Spinal cord (tissue), 10 donors: Measurements from ENCODE around the gene PDE6A. TPM values are rescaled to one million over a fixed set of nuclear protein-coding genes. Genes with fewer than 3 reads are reported as not detected.
"Not testable (repeated sequence)": the region's sequence is repeated elsewhere in the genome, so short reads cannot be mapped to it uniquely, and the experiment has no call there.

Experiments
- DNase-seq, 6 donors: peaks; one replicate each; pipeline versions ENCODE4 v3.0.0 to v3.0.0-alpha.2; 2013 to 2015; ENCODE audit warnings: low spot score in 6 of 6, low read depth in 4 of 6
- H3K27ac ChIP-seq: one replicate; pipeline ENCODE4 v1.5.1; 2013; ENCODE audit warnings: low read depth, low read length, control low read depth
- H3K27me3 ChIP-seq: one replicate; pipeline ENCODE4 v1.6.1; 2013; ENCODE audit warnings: low read length; ENCODE audit not compliant: control insufficient read depth, insufficient read depth
- H3K36me3 ChIP-seq: one replicate; pipeline ENCODE4 v1.6.1; 2013; ENCODE audit warnings: low read length; ENCODE audit not compliant: control insufficient read depth, insufficient read depth
- H3K4me1 ChIP-seq: one replicate; pipeline ENCODE4 v1.6.1; 2013; ENCODE audit warnings: low read length; ENCODE audit not compliant: control insufficient read depth, insufficient read depth
- H3K4me3 ChIP-seq: one replicate; pipeline ENCODE4 v1.5.1; 2013; ENCODE audit warnings: low read depth, low read length, control low read depth
- H3K9me3 ChIP-seq: one replicate; pipeline ENCODE4 v1.6.1; 2013; ENCODE audit warnings: low read length; ENCODE audit not compliant: control insufficient read depth, insufficient read depth
- WGBS: methylation state at CpG from one replicate; pipeline ENCODE4 v1.1.5; 2013; ENCODE audit warnings: missing lambda C conversion rate; ENCODE audit not compliant: insufficient coverage; 5-methylcytosine and 5-hydroxymethylcytosine counted together
- polyA plus RNA-seq, 2 donors: library from polyadenylated mRNA; unstranded; fragments of 120-200 nt; gene quantifications; one replicate each; pipeline ENCODE4 v1.2.1, GENCODE V29; 2013; ENCODE audit not compliant: insufficient read length in 2 of 2
- total RNA-seq, 2 donors: library from RNA; depleted of rRNA in 1 of 2; stranded (reverse); fragments of 120-200 nt in 1 of 2; fragments of >200 nt in 1 of 2; gene quantifications; one replicate each; pipeline versions ENCODE4 v1.2.3 to v1.2.4, GENCODE V29; 2013 to 2014
- donor health status: healthy.

The PDE6A gene
- total and polyA plus RNA-seq, 4 donors, result 0.06 to 0.44 (median 0.17) TPM

- WGBS, result 70% methylated on average over 1 of the region's 6 CpGs
- Histone ChIP-seq H3K9me3 (no peaks in the 10 kb centered on the region), H3K27ac (no peak overlapping the region), H3K36me3 (no peaks in the 10 kb centered on the region), H3K4me1 (peaks cover 3% of the 10 kb centered on the region), H3K4me3 (no peak overlapping the region), H3K27me3 (no peaks in the 10 kb centered on the region)
- no peak for DNase-seq
These were observed 10.2 kb upstream of the PDE6A start for GRCh38 chr5:149954798-149955197.

GRCh38 chr5:149953436-149954121 lies 9.0 kb upstream of the PDE6A start:
- 83% methylated on average over 7 of the region's 9 CpGs for WGBS
- H3K4me3 ChIP-seq, result no peak overlapping the region

GRCh38 chr5:149951138-149951749 lies 6.7 kb upstream of the PDE6A start:
- no peak overlapping the region for H3K27ac ChIP-seq
- H3K9me3 ChIP-seq, result no peaks in the 10 kb centered on the region
- 72% methylated on average over 4 of the region's 6 CpGs for WGBS
- H3K4me1 ChIP-seq, result no peaks in the 10 kb centered on the region
- no peaks in the 10 kb centered on the region for H3K36me3 ChIP-seq
- H3K27me3 ChIP-seq, result no peaks in the 10 kb centered on the region
- no peak overlapping the region for H3K4me3 ChIP-seq
- DNase-seq, result no peak

More at GRCh38 chr5:149953436-149954121, 9.0 kb upstream of the PDE6A start:
- no peaks in the 10 kb centered on the region for H3K36me3 ChIP-seq
- H3K4me1 ChIP-seq, result no peaks in the 10 kb centered on the region
- H3K27ac ChIP-seq, result no peak overlapping the region
- H3K27me3 ChIP-seq, result no peaks in the 10 kb centered on the region
- no peak for DNase-seq
- H3K9me3 ChIP-seq, result no peaks in the 10 kb centered on the region

- DNase-seq, result no peak
- Histone ChIP-seq H3K4me3 (no peak overlapping the region), H3K36me3 (no peaks in the 10 kb centered on the region), H3K9me3 (no peaks in the 10 kb centered on the region), H3K27ac (no peak overlapping the region), H3K27me3 (no peaks in the 10 kb centered on the region), H3K4me1 (no peaks in the 10 kb centered on the region)
- 86% methylated on average over 2 of the region's 5 CpGs for WGBS
These were observed 4.4 kb upstream of the PDE6A start for GRCh38 chr5:149948993-149949392.

DNA sequence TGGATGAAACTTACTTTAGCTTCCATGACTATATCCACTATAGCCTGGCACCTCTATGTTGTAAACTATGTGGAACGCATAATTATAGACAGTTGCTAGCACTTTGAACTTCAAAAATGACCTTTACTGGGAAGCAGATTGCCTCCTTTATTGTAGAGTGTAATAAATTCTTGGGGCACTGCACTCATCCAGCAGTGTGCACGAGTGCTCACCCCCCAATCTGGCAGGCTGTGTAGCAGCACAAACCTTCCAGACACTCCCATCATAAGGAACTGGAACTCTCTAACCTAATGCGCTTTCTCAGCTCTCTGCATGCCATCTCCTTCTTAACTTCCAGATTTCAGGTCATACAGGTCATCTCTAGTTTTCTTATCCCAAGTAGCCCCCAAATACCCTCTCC lies 1.5 kb upstream of the PDE6A start:
- H3K36me3 ChIP-seq, result no peaks in the 10 kb centered on the region
- H3K27me3 ChIP-seq, result no peaks in the 10 kb centered on the region
- no peaks in the 10 kb centered on the region for H3K9me3 ChIP-seq
- no peak overlapping the region for H3K27ac ChIP-seq
- peaks cover under 1% of the 10 kb centered on the region for H3K4me1 ChIP-seq
- WGBS, result 64% methylated on average over 2 of the region's 3 CpGs
- no peak overlapping the region for H3K4me3 ChIP-seq
- DNase-seq, result no peak

GRCh38 chr5:149943177-149943949 lies 1.2 kb downstream of the PDE6A start:
- 100% methylated on average over 1 of the region's 6 CpGs for WGBS
- H3K36me3 ChIP-seq, H3K27me3 ChIP-seq, H3K9me3 ChIP-seq, H3K4me3 ChIP-seq, H3K27ac ChIP-seq, DNase-seq, H3K4me1 ChIP-seq: not testable (repeated sequence)

DNA sequence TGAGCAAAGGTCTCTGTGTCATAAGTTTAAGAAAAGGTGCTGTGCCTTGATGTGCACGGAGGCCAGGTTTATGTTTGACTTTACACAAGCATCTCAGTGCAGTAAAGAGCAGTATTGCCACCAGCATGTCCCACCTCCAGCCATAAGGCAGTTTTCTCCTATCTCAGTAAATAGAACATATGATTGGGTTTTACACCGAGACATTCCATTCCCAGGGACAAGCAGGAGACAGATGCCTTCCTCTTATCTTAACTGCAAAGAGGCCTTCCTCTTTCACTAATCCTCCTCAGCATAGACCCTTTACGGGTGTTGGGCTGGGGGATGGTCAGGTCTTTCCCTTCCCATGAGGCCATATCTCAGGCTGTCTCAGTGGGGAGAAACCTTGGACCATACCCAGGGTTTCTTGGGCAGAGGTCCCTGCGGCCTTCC lies 1.8 kb downstream of the PDE6A start:
- H3K4me1 ChIP-seq, DNase-seq, H3K9me3 ChIP-seq, H3K27ac ChIP-seq, H3K27me3 ChIP-seq, H3K4me3 ChIP-seq, H3K36me3 ChIP-seq: not testable (repeated sequence)
- 40% methylated on average over 1 of the region's 4 CpGs for WGBS

DNA sequence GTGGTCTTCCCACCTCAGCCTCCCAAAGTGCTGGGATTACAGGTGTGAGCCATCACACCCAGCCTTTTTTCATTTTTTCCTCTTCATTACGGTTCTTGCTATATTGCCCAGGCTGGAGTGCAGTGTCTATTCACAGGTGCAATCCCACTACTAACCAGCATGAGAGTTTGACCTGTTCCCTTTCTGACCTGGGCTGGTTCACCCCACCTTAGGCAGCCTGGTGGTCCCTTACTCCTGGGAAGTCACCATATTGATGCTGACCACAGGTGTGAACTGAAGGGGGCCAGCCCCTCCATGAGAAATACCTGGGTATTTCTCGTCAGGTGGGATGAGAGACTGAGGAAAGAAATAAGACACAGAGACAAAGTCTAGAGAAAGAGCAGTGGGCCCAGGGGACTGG lies 2.4 kb downstream of the PDE6A start:
- no peak for DNase-seq
- Histone ChIP-seq H3K4me1 (peaks cover 5% of the 10 kb centered on the region), H3K9me3 (no peaks in the 10 kb centered on the region), H3K27ac (no peak overlapping the region), H3K4me3 (no peak overlapping the region), H3K36me3 (no peaks in the 10 kb centered on the region), H3K27me3 (no peaks in the 10 kb centered on the region)
- WGBS, result 100% methylated on average over 2 of the region's 2 CpGs

DNA sequence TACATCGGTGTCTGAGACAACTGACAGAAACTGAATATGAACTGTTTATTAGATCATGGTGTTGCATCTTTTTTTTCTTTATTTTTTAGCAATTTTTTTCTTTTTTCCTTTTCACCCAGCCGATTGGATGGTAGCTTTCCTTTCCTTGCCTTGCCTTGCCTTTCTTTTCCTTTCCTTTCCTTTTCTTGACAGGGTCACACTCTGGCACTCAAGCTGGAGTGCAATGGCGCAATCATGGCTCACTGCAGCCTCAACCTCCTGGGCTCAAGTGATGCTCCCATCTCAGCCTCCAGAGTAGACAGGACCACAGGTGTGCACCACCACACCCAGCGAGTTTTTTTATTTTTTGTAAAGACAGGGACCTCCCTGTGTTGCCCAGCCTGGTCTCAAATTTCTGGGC lies 2.8 kb downstream of the PDE6A start:
- Histone ChIP-seq H3K27ac (no peak overlapping the region), H3K36me3 (no peaks in the 10 kb centered on the region), H3K4me1 (peaks cover 5% of the 10 kb centered on the region), H3K4me3 (no peak overlapping the region), H3K9me3 (no peaks in the 10 kb centered on the region), H3K27me3 (no peaks in the 10 kb centered on the region)
- WGBS, result 97% methylated on average over 3 of the region's 4 CpGs
- DNase-seq, result no peak
